ENCODE data around the gene SCNN1B. TPM values are rescaled to one million over a fixed set of nuclear protein-coding genes. Genes with fewer than 3 reads are reported as not detected.

SCNN1B gene
- total RNA-seq, 1 donor, result not detected

Other genes starting within 250 kb of the SCNN1B start
- 1.6 TPM for gene USP31, start 152.8 kb upstream of the SCNN1B start, total RNA-seq
- under 0.01 TPM for gene SCNN1G, start 119.6 kb upstream of the SCNN1B start, total RNA-seq
- 28.0 TPM for gene COG7, start 150.9 kb downstream of the SCNN1B start, total RNA-seq
- gene GGA2, start 208.2 kb downstream of the SCNN1B start, total RNA-seq, result 18.9 TPM